GM12872 (cell line): ENCODE measurements around the gene ARRB1.

Source experiments
- CTCF ChIP-seq: IDR thresholded peaks from 3 replicates; pipeline ENCODE4 v1.5.1; 2011; ENCODE audit warnings: low read depth, mild to moderate bottlenecking, low read length, moderate library complexity; ENCODE audit not compliant: insufficient read depth

The ARRB1 gene

GRCh38 chr11:75301601-75302345 is 49.7 kb downstream of the ARRB1 start:
- TF ChIP-seq CTCF: no peak

- TF ChIP-seq CTCF: no peak
These were observed 50.3 kb downstream of the ARRB1 start for GRCh38 chr11:75301131-75301530.

GRCh38 chr11:75298976-75299260 is 52.5 kb downstream of the ARRB1 start:
- no peak for TF ChIP-seq CTCF

GRCh38 chr11:75298191-75298975 is 53.1 kb downstream of the ARRB1 start:
- no peak for TF ChIP-seq CTCF

GRCh38 chr11:75293903-75294302 is 57.6 kb downstream of the ARRB1 start:
- no peak for TF ChIP-seq CTCF

- no peak for TF ChIP-seq CTCF
These were observed 58.5 kb downstream of the ARRB1 start for GRCh38 chr11:75292943-75293342.

GRCh38 chr11:75291741-75292140 is 59.7 kb downstream of the ARRB1 start:
- no peak for TF ChIP-seq CTCF
